Measurements from ENCODE around the gene NEDD4. TPM values are rescaled to one million over a fixed set of nuclear protein-coding genes. Genes with fewer than 3 reads are reported as not detected.

Gene NEDD4
- total RNA-seq, 1 donor from 2014 or later = 28.4 TPM

DNA sequence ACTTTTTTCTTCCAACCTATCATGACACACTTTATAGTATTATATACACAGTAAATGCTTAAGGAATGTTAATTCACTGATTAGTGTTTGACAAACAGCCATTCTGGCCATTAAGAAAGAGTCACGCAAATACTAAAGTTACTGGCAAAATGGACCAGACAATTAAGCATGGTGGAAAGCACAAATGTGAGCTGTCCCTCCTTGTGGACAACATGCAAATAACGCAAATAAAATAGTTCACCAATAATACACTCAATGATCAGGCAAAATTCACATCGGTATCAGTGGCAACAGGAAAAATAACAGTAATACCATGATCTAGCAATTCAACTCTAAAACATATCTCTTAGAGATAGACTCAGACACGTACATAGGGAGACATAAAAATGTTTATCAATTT is 71.7 kb downstream of the NEDD4 start:
- H3K4me3 Mint-ChIP-seq (ENCODE audit: unreplicated experiment) = no peak overlapping the region
- TF ChIP-seq, protein P1, sequence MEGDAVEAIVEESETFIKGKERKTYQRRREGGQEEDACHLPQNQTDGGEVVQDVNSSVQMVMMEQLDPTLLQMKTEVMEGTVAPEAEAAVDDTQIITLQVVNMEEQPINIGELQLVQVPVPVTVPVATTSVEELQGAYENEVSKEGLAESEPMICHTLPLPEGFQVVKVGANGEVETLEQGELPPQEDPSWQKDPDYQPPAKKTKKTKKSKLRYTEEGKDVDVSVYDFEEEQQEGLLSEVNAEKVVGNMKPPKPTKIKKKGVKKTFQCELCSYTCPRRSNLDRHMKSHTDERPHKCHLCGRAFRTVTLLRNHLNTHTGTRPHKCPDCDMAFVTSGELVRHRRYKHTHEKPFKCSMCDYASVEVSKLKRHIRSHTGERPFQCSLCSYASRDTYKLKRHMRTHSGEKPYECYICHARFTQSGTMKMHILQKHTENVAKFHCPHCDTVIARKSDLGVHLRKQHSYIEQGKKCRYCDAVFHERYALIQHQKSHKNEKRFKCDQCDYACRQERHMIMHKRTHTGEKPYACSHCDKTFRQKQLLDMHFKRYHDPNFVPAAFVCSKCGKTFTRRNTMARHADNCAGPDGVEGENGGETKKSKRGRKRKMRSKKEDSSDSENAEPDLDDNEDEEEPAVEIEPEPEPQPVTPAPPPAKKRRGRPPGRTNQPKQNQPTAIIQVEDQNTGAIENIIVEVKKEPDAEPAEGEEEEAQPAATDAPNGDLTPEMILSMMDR (IDR thresholded peaks at IDR 0.05) = peak; percentile 28
- no peaks in the 10 kb centered on the region for H3K9me3 Mint-ChIP-seq (ENCODE audit: low read depth)
- no peak overlapping the region for H3K27ac Mint-ChIP-seq (ENCODE audit: unreplicated experiment)
- H3K27me3 Mint-ChIP-seq (ENCODE audit: low read depth) = no peaks in the 10 kb centered on the region
- peaks cover 6% of the 10 kb centered on the region for H3K36me3 Mint-ChIP-seq (ENCODE audit: low read depth)
- peaks cover 20% of the 10 kb centered on the region for H3K4me1 Mint-ChIP-seq (ENCODE audit: low read depth)
- no peak for DNase-seq (ENCODE audit: low spot score)

- Mint-ChIP-seq H3K27ac (ENCODE audit: unreplicated experiment) (peak overlapping the region; percentile 77), H3K27me3 (ENCODE audit: low read depth) (no peaks in the 10 kb centered on the region), H3K36me3 (ENCODE audit: low read depth) (peaks cover 3% of the 10 kb centered on the region), H3K4me3 (ENCODE audit: unreplicated experiment) (no peak overlapping the region), H3K4me1 (ENCODE audit: low read depth) (peaks cover 46% of the 10 kb centered on the region), H3K9me3 (ENCODE audit: low read depth) (no peaks in the 10 kb centered on the region)
- DNase-seq (ENCODE audit: low spot score) = no peak
- TF ChIP-seq, protein P1 (IDR thresholded peaks at IDR 0.05) = peak; percentile 88
These were observed 75.5 kb downstream of the NEDD4 start for GRCh38 chr15:55917881-55918296.

DNA sequence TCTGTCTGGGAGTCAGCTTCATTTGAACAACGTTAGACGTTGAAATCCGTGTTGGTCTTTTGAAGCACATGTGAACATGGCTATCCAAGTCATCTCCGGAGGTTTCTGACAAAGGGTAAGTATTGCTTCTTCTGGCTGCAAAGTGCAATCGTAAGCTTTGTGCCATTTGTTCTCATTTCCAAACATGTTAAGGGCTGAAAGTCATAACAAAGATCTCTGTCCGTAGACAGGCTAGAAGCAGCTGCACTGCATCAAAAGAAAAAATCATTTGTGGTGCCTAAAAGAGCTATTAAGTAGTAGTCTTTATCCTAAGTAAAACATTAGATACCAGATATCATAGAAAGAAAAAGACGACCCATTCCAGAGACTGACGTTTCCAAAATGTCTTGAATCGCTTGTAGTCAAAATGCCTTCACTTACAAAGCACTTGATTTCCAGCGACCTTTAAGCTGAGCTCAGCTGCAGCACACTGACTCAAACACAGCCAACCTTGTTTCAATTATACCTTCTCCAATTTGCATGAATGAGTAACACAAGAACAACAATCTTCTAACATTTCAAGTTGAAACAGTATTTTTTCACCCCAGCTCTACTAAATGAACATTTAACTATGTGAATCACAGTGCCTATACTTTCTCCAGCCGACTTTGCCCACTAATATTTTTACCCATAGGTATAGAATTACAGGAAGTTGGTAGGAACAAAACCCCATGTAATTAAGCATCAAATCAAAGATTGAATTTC is 76.6 kb downstream of the NEDD4 start:
- TF ChIP-seq, protein P1 (IDR thresholded peaks at IDR 0.05) = no peak
- no peaks in the 10 kb centered on the region for H3K27me3 Mint-ChIP-seq (ENCODE audit: low read depth)
- H3K27ac Mint-ChIP-seq (ENCODE audit: unreplicated experiment) = peak overlapping the region; percentile 77
- H3K4me3 Mint-ChIP-seq (ENCODE audit: unreplicated experiment) = peak overlapping the region; percentile 68
- no peaks in the 10 kb centered on the region for H3K9me3 Mint-ChIP-seq (ENCODE audit: low read depth)
- H3K36me3 Mint-ChIP-seq (ENCODE audit: low read depth) = peaks cover 2% of the 10 kb centered on the region
- peaks cover 53% of the 10 kb centered on the region for H3K4me1 Mint-ChIP-seq (ENCODE audit: low read depth)
- no peak for DNase-seq (ENCODE audit: low spot score)

DNA sequence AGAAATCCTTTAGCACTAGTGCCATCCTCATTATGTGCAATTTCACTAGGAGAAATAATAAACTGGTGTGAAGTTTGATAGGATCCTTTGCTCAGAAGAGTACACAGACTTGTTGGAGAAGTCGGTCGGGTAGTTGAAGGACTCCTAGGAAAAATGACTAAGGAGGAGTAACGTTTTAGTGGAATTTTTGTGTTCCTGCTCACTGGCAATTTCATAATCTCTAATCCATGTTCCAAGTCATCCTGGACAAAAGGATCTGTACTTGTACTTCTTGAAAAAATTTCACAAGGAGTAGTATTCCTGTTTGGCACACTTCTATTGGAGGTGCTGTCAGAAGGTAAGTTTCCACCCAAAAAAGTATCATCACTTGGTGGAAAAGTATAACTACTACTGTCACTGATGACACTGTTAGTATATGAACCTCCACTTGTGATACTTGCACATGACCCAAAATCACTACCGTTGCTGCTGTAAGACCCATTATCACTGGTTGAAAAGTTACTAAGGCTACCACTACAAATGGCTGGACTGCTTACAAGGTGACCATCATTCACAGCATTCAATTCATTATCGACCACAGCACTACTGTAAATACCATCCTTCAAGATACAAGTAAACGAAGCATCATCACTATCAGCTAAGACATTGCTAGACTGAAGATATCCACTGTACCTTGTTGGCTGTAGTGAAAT is 77.4 kb downstream of the NEDD4 start:
- H3K9me3 Mint-ChIP-seq (ENCODE audit: low read depth) = no peaks in the 10 kb centered on the region
- TF ChIP-seq, protein P1 (IDR thresholded peaks at IDR 0.05) = no peak
- DNase-seq (ENCODE audit: low spot score) = no peak
- H3K4me1 Mint-ChIP-seq (ENCODE audit: low read depth) = peaks cover 56% of the 10 kb centered on the region
- peak overlapping the region; percentile 77 for H3K27ac Mint-ChIP-seq (ENCODE audit: unreplicated experiment)
- peak overlapping the region; percentile 68 for H3K4me3 Mint-ChIP-seq (ENCODE audit: unreplicated experiment)
- no peaks in the 10 kb centered on the region for H3K36me3 Mint-ChIP-seq (ENCODE audit: low read depth)
- no peaks in the 10 kb centered on the region for H3K27me3 Mint-ChIP-seq (ENCODE audit: low read depth)

GRCh38 chr15:55915221-55915620 is 78.2 kb downstream of the NEDD4 start:
- H3K36me3 Mint-ChIP-seq (ENCODE audit: low read depth) = no peaks in the 10 kb centered on the region
- TF ChIP-seq, protein P1 (IDR thresholded peaks at IDR 0.05) = no peak
- H3K9me3 Mint-ChIP-seq (ENCODE audit: low read depth) = no peaks in the 10 kb centered on the region
- peak overlapping the region; percentile 77 for H3K27ac Mint-ChIP-seq (ENCODE audit: unreplicated experiment)
- H3K27me3 Mint-ChIP-seq (ENCODE audit: low read depth) = no peaks in the 10 kb centered on the region
- H3K4me3 Mint-ChIP-seq (ENCODE audit: unreplicated experiment) = peak overlapping the region; percentile 68
- H3K4me1 Mint-ChIP-seq (ENCODE audit: low read depth) = peaks cover 62% of the 10 kb centered on the region
- no peak for DNase-seq (ENCODE audit: low spot score)

Measured in chondrocyte (in vitro differentiated cells).